SK-N-SH (cell line): ENCODE results near the gene ARMH4.
A peak's percentile ranks its signal among the peaks of the same experiment; 100 is the strongest.

Experiments
- CHD2 ChIP-seq: fragments of 150-350 bp; IDR thresholded peaks from 2 replicates; pipeline ENCODE4 v1.6.1; 2018; ENCODE audit warnings: low read length; ENCODE audit not compliant: partially characterized antibody
- CTCF ChIP-seq: fragments of 200-600 bp; sonication (generic); IDR thresholded peaks from 2 replicates; pipeline ENCODE4 v1.6.1; 2017; ENCODE audit warnings: antibody characterized with exemption, mild to moderate bottlenecking, moderate library complexity
- ELF1 ChIP-seq: IDR thresholded peaks from 2 replicates; pipeline ENCODE4 v1.4.0; 2012
- JUND ChIP-seq: IDR thresholded peaks from 2 replicates; pipeline ENCODE4 v1.4.0; 2012
- POLR2AphosphoS5 ChIP-seq: IDR thresholded peaks from 2 replicates; pipeline ENCODE4 v1.6.1; 2012; ENCODE audit warnings: low read depth, low read length
- TF ChIP-seq, protein P1 (sequence below): IDR thresholded peaks from 2 replicates; pipeline ENCODE4 v1.6.1; 2012; ENCODE audit warnings: mild to moderate bottlenecking, low read depth, low read length, moderate library complexity

- TF ChIP-seq CTCF, result peak; percentile 43
- TF ChIP-seq POLR2AphosphoS5, result no peak
- TF ChIP-seq ELF1, result no peak
- TF ChIP-seq, protein P1, sequence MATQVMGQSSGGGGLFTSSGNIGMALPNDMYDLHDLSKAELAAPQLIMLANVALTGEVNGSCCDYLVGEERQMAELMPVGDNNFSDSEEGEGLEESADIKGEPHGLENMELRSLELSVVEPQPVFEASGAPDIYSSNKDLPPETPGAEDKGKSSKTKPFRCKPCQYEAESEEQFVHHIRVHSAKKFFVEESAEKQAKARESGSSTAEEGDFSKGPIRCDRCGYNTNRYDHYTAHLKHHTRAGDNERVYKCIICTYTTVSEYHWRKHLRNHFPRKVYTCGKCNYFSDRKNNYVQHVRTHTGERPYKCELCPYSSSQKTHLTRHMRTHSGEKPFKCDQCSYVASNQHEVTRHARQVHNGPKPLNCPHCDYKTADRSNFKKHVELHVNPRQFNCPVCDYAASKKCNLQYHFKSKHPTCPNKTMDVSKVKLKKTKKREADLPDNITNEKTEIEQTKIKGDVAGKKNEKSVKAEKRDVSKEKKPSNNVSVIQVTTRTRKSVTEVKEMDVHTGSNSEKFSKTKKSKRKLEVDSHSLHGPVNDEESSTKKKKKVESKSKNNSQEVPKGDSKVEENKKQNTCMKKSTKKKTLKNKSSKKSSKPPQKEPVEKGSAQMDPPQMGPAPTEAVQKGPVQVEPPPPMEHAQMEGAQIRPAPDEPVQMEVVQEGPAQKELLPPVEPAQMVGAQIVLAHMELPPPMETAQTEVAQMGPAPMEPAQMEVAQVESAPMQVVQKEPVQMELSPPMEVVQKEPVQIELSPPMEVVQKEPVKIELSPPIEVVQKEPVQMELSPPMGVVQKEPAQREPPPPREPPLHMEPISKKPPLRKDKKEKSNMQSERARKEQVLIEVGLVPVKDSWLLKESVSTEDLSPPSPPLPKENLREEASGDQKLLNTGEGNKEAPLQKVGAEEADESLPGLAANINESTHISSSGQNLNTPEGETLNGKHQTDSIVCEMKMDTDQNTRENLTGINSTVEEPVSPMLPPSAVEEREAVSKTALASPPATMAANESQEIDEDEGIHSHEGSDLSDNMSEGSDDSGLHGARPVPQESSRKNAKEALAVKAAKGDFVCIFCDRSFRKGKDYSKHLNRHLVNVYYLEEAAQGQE, result no peak
- TF ChIP-seq JUND, result no peak
- TF ChIP-seq CHD2, result no peak
These were observed 22.8 kb downstream of the ARMH4 start for GRCh38 chr14:58129208-58129607.
